ENCODE measurements around the gene CRHR2. TPM values are rescaled to one million over a fixed set of nuclear protein-coding genes. Genes with fewer than 3 reads are reported as not detected.

Gene CRHR2
- total and polyA plus RNA-seq, 2 of the 13 experiments (the other 11 are each of a cell fraction or from before 2014, with no cell fraction given) = not detected

- no peak for TF ChIP-seq FOXJ3 (CRISPR knock-in tag; IDR thresholded peaks at IDR 0.05; ENCODE audit: borderline replicate concordance)
- TF ChIP-seq DZIP1 (CRISPR knock-in tag; IDR thresholded peaks at IDR 0.05) = no peak
- TF ChIP-seq ZNF724P (CRISPR knock-in tag; IDR thresholded peaks at IDR 0.05; ENCODE audit: borderline replicate concordance) = no peak
- peak; percentile 76; the same call in 1 of the 2 replicates for TF ChIP-seq KMT2B (CRISPR knock-in tag; IDR thresholded peaks at IDR 0.05)
- no peak for TF ChIP-seq SAFB2 (CRISPR knock-in tag; IDR thresholded peaks at IDR 0.05; ENCODE audit: borderline replicate concordance, low read depth)
- peak; percentile 61; the same call in 1 of the 2 replicates for TF ChIP-seq ZNF160 (CRISPR knock-in tag; IDR thresholded peaks at IDR 0.05)
- no peak for TF ChIP-seq ZNF687 (CRISPR knock-in tag; IDR thresholded peaks at IDR 0.05)
- TF ChIP-seq ZNF101 (CRISPR knock-in tag; IDR thresholded peaks at IDR 0.05; ENCODE audit: borderline replicate concordance, low read depth) = no peak
- TF ChIP-seq E2F1 (CRISPR knock-in tag; IDR thresholded peaks at IDR 0.05) = no peak
- no peak for TF ChIP-seq ZNF224 (CRISPR knock-in tag; IDR thresholded peaks at IDR 0.05)
- TF ChIP-seq AKAP8 (CRISPR knock-in tag; IDR thresholded peaks at IDR 0.05) = no peak
- TF ChIP-seq ZBTB49 (CRISPR knock-in tag; IDR thresholded peaks at IDR 0.05; ENCODE audit: borderline replicate concordance) = peak; percentile 94; the same call in 1 of the 2 replicates
- TF ChIP-seq ZNF275 (CRISPR knock-in tag; IDR thresholded peaks at IDR 0.05; ENCODE audit: borderline replicate concordance) = 0 out of 2 replicates have a peak, but pooled peaks have one; percentile 64
- TF ChIP-seq RFXAP (CRISPR knock-in tag; IDR thresholded peaks at IDR 0.05; ENCODE audit: borderline replicate concordance) = 0 out of 2 replicates have a peak, but pooled peaks have one; percentile 61
- peak; percentile 93 for TF ChIP-seq KLF6 (CRISPR knock-in tag; IDR thresholded peaks at IDR 0.05)
- no peak for TF ChIP-seq TOPORS (CRISPR knock-in tag; IDR thresholded peaks at IDR 0.05)
These were observed 10.3 kb downstream of the CRHR2 start (continued) for GRCh38 chr7:30671793-30672465.
